Measurements from ENCODE around the gene TSPAN14. TPM values are rescaled to one million over a fixed set of nuclear protein-coding genes. Genes with fewer than 3 reads are reported as not detected.

The TSPAN14 gene
- total and polyA plus RNA-seq, 2 of the 13 experiments (the other 11 are each of a cell fraction or from before 2014, with no cell fraction given): 24.1 to 80.6 TPM

- intact Hi-C loops (cut with micrococcal nuclease; ENCODE audit: unreplicated experiment): no loop called here
- POLR2A ChIA-PET: interaction anchor here (1.3 kb wide), 2 partner anchors 52 to 87 kb away, joined by 6 read pairs; no protein-coding TSS in a partner anchor
- BruUV-seq (replicated peaks): no TSS peak
- peak overlapping the region; percentile 29; the same call in 1 of the 2 replicates for H3K4me2 ChIP-seq (ENCODE audit: low read depth, low read length)
- H3K4me1 ChIP-seq (ENCODE audit: insufficient read depth, low read length): peaks cover 79% of the 10 kb centered on the region
- H4K20me1 ChIP-seq (ENCODE audit: insufficient read depth, low read length): peaks cover 10% of the 10 kb centered on the region; the same call in 1 of the 2 replicates
- no peaks in the 10 kb centered on the region; a peak in 1 of 5 replicates for H3K27me3 ChIP-seq (ENCODE audit: control insufficient read depth in 1 of 2, insufficient read depth in 2 of 2, low read length in 2 of 2)
- in situ Hi-C loops (cut with HindIII; ENCODE audit: extremely low pct_ligation_motif_present, low pct_unique_long_range_greater_than_20kb): no loop called here
- H3K9ac ChIP-seq (ENCODE audit: insufficient read depth, low read depth, low read length): no peak overlapping the region
- H3K36me3 ChIP-seq (replicated peaks in 1 of 2; ENCODE audit: control insufficient read depth in 1 of 2, insufficient read depth in 2 of 2, low read length in 2 of 2): no peaks in the 10 kb centered on the region
- no peak overlapping the region for H2AFZ ChIP-seq (ENCODE audit: low read length)
- H3K27ac ChIP-seq (ENCODE audit: extremely low read length, insufficient read depth, low read length): peak overlapping the region; percentile 9
- TF ChIP-seq ZNF589 (CRISPR knock-in tag; conservative IDR thresholded peaks at IDR 0.05) (no peak), ZNF414 (CRISPR knock-in tag; IDR thresholded peaks at IDR 0.05) (no peak), SP2 (CRISPR knock-in tag; IDR thresholded peaks at IDR 0.05) (no peak)
- peaks cover 79% of the 10 kb centered on the region for H3K79me2 ChIP-seq (ENCODE audit: insufficient read depth, low read length)
- no peak overlapping the region for H3K4me3 ChIP-seq (replicated peaks in 1 of 3; ENCODE audit: insufficient read depth in 1 of 3, low read depth in 2 of 3, low read length in 3 of 3)
- CTCF ChIA-PET (ENCODE audit: low intra/inter-chr PET ratio, low total read pairs): no interaction called here
- H3K9me3 ChIP-seq (ENCODE audit: low read length): no peaks in the 10 kb centered on the region
- no peak for DNase-seq (ENCODE audit: low spot score)
- 95% methylated on average over 5 of the region's 5 CpGs for WGBS (ENCODE audit: low lambda C conversion rate)
- FAIRE-seq: no peak
- ATAC-seq: no peak
Observed at GRCh38 chr10:80412486-80412885, 41.6 kb upstream of the TSPAN14 start.

GRCh38 chr10:80413271-80413996 lies 40.7 kb upstream of the TSPAN14 start:
- H3K9me3 ChIP-seq (ENCODE audit: low read length): no peaks in the 10 kb centered on the region
- peaks cover 83% of the 10 kb centered on the region for H3K79me2 ChIP-seq (ENCODE audit: insufficient read depth, low read length)
- ATAC-seq (peak; percentile 17), DNase-seq (ENCODE audit: low spot score) (no peak), FAIRE-seq (no peak)
- H3K27me3 ChIP-seq (ENCODE audit: control insufficient read depth in 1 of 2, insufficient read depth in 2 of 2, low read length in 2 of 2): no peaks in the 10 kb centered on the region
- H3K27ac ChIP-seq (ENCODE audit: extremely low read length, insufficient read depth, low read length): peak overlapping the region; percentile 72
- peaks cover 78% of the 10 kb centered on the region for H3K4me1 ChIP-seq (ENCODE audit: insufficient read depth, low read length)
- H3K9ac ChIP-seq (ENCODE audit: insufficient read depth, low read depth, low read length): peak overlapping the region; percentile 31
- H2AFZ ChIP-seq (ENCODE audit: low read length): no peak overlapping the region
- ChIA-PET POLR2A (interaction anchor here (1.7 kb wide), 1 partner anchor 80 kb away, joined by 4 read pairs; no protein-coding TSS in a partner anchor), CTCF (ENCODE audit: low intra/inter-chr PET ratio, low total read pairs) (no interaction called here)
- peaks cover 10% of the 10 kb centered on the region; the same call in 1 of the 2 replicates for H4K20me1 ChIP-seq (ENCODE audit: insufficient read depth, low read length)
- no TSS peak for BruUV-seq (replicated peaks)
- 54% methylated on average over 12 of the region's 12 CpGs for WGBS (ENCODE audit: low lambda C conversion rate)
- intact Hi-C loops (cut with micrococcal nuclease; ENCODE audit: unreplicated experiment): no loop called here
- peaks cover 0 to 2% of the 10 kb centered on the region in 2 experiments; a peak in 1 of 5 replicates for H3K36me3 ChIP-seq (replicated peaks in 1 of 2; ENCODE audit: control insufficient read depth in 1 of 2, insufficient read depth in 2 of 2, low read length in 2 of 2)
- peak overlapping the region; percentile 66 for H3K4me2 ChIP-seq (ENCODE audit: low read depth, low read length)
- H3K4me3 ChIP-seq (replicated peaks in 1 of 3; ENCODE audit: insufficient read depth in 1 of 3, low read depth in 2 of 3, low read length in 3 of 3): peak overlapping the region in 2 of 3 experiments; percentile 7 to 37; a peak in 2 of 6 replicates
- in situ Hi-C loops (cut with HindIII; ENCODE audit: extremely low pct_ligation_motif_present, low pct_unique_long_range_greater_than_20kb): no loop called here
- TF ChIP-seq GZF1 (CRISPR knock-in tag; IDR thresholded peaks at IDR 0.05): no peak
- no peak for TF ChIP-seq DMTF1 (CRISPR knock-in tag; IDR thresholded peaks at IDR 0.05)
- 0 out of 2 replicates have a peak, but pooled peaks have one; percentile 29 for TF ChIP-seq THAP9 (CRISPR knock-in tag; IDR thresholded peaks at IDR 0.05; ENCODE audit: borderline replicate concordance)
- TF ChIP-seq SIN3A (IDR thresholded peaks at IDR 0.05; ENCODE audit: borderline replicate concordance, low read depth, low read length): no peak
- 0 out of 2 replicates have a peak, but pooled peaks have one; percentile 6 for TF ChIP-seq MAX (IDR thresholded peaks at IDR 0.05)
